Stimulated activated CD4-positive, alpha-beta T cell treated with anti-CD3 and anti-CD28 coated beads, Interleukin-15, amount 100 ng/mL, for 24 hours (primary cell): ENCODE data around the gene MTPN.

Source experiments
- DNase-seq: peaks from one replicate; pipeline ENCODE4 v3.0.0-alpha.2; 2020

MTPN gene

DNA sequence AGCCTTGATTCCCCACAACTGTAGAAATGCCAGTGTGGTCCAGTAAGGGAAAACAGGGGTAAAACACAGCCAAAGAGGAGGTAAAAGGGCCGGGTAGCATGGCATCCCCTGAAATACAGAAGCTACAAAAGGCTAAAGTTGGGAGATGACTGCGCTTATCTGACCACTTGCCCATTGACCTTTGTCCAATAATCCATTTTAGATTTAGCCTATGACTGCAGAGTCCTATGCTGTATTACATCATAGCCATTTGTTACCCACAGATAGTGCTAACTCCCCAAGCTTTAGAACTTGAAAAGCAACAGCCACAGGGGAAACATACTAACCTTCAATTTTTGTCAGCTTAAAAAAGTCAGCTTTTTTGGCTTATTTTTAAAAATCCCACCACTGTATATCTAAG, 26.2 kb downstream of the MTPN start:
- DNase-seq = no peak

DNA sequence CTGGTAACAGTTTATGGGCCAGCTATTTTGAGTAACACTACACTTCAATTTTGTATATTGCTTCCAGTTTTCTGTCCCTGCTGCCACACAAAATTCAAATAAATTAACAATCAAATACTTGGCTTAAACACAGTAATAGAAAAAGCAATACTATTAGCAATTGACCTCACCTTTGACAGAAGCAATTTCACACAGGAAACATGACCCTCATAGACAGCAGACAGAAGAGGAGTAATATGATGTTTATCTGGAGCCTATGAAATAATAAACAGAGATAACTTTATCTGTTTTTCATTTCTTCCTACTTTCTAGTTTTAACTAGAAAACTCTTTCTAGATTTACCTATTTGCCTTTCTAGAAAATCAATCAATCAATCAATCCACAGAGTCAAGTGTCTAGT, 26.7 kb downstream of the MTPN start:
- DNase-seq = no peak

- DNase-seq = no peak
Measured at GRCh38 chr7:135946289-135947055, 30.7 kb downstream of the MTPN start.

- no peak for DNase-seq
Measured at GRCh38 chr7:135944753-135945152, 32.4 kb downstream of the MTPN start.

- DNase-seq = no peak
Measured at GRCh38 chr7:135943134-135943879, 33.9 kb downstream of the MTPN start.

DNA sequence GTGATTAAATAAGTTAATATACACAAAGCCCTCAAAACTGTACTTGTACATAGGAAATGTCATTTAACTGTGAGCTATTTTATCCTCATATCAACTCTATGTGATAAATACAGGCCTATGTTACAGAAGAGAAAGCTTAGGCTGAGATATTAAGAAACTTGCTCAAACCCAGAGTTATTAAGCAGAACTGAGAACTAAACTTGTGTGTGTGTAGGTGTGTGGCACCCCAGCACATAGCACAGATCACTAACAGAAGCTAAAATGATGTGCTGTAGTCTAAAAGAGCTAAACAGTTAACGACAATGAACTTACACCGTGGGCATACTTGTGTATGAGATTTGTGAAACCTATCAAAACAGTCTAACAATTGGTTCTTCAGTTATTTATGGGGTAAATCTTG, 34.5 kb downstream of the MTPN start:
- no peak for DNase-seq

- DNase-seq = no peak
Measured at GRCh38 chr7:135940077-135941075, 36.8 kb downstream of the MTPN start.

DNA sequence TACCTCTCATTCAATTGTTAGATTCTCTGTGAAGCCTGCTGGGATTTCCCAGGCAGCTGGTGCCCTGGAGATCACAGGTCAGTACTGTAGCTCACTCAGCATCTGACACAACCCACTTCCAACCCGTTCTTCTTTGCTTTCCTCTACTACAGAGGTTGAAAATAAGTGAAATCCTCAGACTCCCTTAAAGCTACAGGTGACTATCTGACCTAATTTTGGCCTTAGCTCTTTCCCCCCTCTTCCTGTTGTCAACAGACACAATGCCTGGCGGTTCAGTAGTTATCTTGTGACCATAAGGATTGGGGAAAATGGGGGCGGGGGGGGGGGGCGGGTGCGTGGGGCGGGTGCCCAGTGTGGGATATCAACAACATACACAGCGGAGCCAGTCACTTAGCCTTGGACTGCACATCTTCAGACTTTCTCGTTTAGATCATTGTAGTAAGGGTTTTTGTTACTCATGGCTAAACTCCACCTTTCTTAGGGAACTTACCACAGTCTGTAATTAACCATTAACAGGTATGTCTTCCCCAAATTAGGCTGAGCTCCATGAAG, 37.8 kb downstream of the MTPN start:
- DNase-seq = no peak

GRCh38 chr7:135938563-135938962, 38.6 kb downstream of the MTPN start:
- DNase-seq = no peak

DNA sequence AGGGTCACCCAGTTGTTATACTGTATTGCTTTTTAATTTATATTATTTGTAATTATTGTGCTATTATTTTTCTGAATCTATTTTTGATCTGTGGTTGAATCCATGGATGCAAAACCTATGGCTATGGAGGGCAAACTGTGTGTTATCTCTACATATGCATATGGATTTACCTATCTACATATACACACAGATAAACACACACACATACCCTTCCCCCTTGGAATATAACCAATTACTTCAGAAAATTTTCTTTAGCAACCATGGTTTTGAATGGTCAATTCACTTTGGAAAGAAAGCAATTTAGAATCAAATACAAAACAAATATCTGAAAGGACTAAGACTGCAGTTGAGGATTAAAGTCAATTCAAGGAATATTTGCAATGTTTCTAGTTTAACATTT, 39.1 kb downstream of the MTPN start:
- no peak for DNase-seq

GRCh38 chr7:135936497-135937217, 40.5 kb downstream of the MTPN start:
- no peak for DNase-seq

DNA sequence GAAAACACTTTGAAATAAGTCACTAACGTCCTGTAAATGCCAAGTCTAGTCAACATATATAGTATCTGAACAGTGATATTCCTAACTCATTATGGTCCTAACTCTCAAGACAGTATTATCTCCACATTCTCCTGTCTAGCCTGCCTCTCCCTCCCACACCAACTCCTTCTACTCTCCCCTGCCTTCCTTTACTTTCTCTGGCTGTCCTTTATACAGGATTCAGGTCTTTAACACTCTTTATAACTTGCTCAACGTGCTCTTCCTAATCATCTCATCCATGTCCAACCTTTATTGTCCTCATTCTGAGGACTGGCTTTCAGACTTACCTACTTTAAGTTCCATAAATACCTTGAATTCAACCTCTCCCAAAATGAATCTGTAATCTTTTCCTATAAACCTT, 42.5 kb downstream of the MTPN start:
- DNase-seq = no peak

DNA sequence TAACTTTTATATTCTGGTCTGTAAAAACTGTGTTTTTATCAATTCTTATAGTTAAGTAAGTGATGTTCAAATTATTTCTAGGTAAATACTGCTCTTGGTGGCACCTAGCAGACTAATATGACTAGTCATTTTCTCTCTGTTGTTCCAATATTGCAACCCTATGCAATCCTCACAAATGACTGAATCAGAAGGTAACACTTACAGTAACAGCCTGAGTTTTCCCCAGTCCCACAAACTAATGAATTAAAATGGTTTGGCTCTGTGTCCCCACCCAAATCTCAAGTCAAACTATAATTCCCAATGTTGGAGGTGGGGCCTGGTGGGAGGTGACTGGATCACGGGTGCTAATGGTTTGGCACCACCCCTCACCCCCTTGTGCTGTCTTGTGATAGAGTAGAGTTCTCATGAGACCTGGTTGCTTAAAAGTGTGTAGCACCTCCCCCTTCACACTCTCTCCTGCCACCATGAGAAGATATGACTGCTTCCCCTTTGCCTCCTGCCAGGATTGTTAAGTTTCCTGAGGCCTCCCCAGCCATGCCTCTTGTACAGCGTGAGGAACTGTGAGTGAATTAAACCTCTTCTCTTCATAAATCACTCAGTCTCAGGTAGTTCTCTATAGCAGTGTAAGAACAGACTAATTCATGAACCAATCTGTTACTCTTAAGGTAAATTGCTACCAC, 43.5 kb downstream of the MTPN start:
- DNase-seq = no peak

DNA sequence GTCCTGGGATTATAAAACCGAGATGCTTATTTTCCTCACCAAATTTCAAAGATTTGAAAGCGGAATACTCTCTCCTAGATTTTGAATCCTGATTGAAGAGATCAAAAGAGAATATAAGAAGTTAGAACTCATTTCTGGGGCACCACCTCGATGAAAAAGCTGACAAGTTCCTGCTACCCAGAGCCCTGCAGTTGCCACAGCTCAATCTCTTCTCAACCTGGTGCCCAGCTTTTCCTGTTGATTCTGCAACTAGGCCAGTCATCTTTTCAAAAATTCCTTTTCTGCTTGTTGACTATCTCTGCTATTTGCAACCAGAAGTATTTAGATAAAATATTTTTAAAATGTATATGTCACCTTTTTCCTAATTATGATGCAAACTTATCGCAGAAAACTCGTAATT, 45.0 kb downstream of the MTPN start:
- no peak for DNase-seq

DNA sequence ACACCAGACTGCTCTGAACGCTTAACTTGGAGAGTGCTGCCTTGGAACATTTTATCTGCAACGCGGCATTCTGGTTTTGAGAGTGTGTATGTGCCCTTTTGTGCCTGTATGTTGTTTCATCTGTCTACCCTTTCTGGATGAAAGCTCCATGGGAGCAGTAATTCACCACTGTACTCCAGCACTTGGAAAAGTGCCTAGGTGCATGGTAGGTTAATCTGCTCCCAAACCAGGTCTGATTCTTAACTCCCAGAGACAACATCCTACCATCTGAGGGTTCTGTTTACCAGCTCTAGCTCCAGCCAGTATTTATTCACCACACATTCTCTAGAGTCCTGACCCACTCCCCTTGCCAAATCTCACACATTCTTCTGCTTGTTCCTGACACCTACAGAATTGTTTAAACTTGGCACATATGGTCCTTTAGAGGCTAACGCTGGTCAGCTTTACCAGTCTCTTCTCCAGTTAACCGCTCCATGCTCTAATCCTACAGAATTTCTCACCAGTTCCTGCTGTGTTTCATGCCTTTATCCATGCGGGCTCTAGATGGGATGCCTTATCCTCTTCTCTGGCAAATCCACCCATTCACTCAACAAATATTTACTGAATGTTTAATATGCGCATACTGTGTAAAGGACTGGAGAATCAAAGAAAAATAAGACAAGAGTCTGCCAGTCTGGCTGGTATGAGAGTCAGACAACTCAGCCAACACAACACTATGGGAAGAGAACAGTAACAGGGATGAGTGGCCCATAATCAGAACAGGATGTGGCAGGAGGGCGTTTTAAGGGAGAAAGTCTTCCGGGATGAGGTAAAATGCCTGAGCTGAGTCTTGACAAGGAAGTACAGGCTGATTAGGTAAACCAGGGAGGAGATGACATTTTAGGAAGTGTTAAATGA, 46.3 kb downstream of the MTPN start:
- DNase-seq = no peak

GRCh38 chr7:135929722-135930141, 47.4 kb downstream of the MTPN start:
- no peak for DNase-seq

GRCh38 chr7:135929249-135929648, 47.9 kb downstream of the MTPN start:
- no peak for DNase-seq

- DNase-seq = no peak
Measured at GRCh38 chr7:135928136-135928535, 49.0 kb downstream of the MTPN start.

DNA sequence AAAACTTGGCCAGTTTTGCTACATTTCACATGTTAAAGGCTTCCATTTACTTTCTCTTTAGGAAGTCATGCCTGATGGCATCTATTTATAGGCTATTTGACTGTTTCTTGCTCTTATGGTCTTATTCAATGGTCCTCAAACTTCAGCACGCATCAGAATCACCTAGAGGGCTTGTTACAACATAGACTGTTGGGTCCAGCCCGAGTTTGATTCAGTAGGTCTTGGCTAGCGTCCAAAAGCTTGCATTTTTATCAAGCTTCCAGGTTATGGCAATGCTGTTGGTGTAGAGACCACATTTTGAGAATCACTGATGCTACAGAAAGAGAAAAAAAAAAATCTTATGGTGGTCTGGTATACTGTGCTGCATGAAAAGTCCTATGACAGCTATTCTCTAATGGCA, 51.9 kb downstream of the MTPN start:
- no peak for DNase-seq

- DNase-seq = no peak
Measured at GRCh38 chr7:135924302-135924701, 52.9 kb downstream of the MTPN start.

DNA sequence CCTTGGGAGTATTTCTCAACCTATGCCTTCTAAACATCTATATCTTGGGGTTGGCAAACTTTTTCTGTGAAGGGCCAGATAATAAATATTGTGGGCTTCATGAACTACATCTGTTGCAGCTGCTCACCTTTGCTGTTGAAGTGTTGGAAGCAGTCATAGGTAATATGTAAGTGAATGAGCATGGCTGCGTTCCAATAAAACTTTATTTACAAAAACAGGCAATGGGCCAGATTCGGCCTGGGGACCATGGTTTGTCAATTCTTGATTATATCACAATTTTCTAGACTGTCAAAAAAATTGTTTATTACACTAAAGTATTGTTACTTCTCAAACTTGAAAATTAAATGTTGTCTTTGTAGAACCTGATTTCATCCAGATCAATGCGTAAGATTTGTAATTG, 54.9 kb downstream of the MTPN start:
- no peak for DNase-seq
